GM12801 (cell line): ENCODE results near the gene FJX1.

Experiments used
- CTCF ChIP-seq: IDR thresholded peaks from one replicate; pipeline ENCODE4 v1.5.1; 2011; ENCODE audit warnings: control low read depth; ENCODE audit not compliant: insufficient read length; ENCODE audit errors: extremely low read depth

The FJX1 gene

GRCh38 chr11:35633827-35634423, 15.7 kb downstream of the FJX1 start:
- no peak for TF ChIP-seq CTCF

GRCh38 chr11:35635933-35636332, 17.7 kb downstream of the FJX1 start:
- TF ChIP-seq CTCF: no peak

- TF ChIP-seq CTCF: no peak
Observed at GRCh38 chr11:35639591-35640179, 21.4 kb downstream of the FJX1 start.

GRCh38 chr11:35641171-35641897, 23.1 kb downstream of the FJX1 start:
- no peak for TF ChIP-seq CTCF

- TF ChIP-seq CTCF: no peak
Observed at GRCh38 chr11:35641964-35642363, 23.7 kb downstream of the FJX1 start.

- TF ChIP-seq CTCF: no peak
Observed at GRCh38 chr11:35647421-35648093, 29.3 kb downstream of the FJX1 start.

GRCh38 chr11:35650006-35650405, 31.7 kb downstream of the FJX1 start:
- TF ChIP-seq CTCF: no peak
